GM18867 (cell line): ENCODE measurements around the gene LY86.

Experiments used
- ATAC-seq: cut with Tn5 transposase; IDR thresholded peaks from one replicate; pipeline ENCODE4 v1.9.1; 2021; ENCODE audit warnings: mild to moderate bottlenecking, moderate library complexity; ENCODE audit not compliant: unreplicated experiment

The LY86 gene

DNA sequence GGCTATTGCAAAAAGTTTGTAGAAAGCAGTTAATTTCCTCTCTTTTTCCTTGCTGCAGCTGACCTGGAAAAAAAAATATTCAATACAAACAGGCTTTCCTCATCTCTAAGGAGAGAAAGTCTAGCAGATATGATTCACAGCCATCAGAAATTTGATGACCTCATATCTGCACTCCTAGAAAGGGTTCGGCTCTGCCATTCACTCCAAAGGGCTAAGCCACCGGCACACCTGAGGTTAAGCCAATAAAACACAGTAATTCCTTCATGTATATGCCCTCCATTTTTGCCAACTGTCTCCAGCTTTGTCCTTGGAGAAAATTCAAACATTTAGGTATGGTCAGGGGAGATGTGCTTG, 18.7 kb upstream of the LY86 start:
- ATAC-seq, result no peak

DNA sequence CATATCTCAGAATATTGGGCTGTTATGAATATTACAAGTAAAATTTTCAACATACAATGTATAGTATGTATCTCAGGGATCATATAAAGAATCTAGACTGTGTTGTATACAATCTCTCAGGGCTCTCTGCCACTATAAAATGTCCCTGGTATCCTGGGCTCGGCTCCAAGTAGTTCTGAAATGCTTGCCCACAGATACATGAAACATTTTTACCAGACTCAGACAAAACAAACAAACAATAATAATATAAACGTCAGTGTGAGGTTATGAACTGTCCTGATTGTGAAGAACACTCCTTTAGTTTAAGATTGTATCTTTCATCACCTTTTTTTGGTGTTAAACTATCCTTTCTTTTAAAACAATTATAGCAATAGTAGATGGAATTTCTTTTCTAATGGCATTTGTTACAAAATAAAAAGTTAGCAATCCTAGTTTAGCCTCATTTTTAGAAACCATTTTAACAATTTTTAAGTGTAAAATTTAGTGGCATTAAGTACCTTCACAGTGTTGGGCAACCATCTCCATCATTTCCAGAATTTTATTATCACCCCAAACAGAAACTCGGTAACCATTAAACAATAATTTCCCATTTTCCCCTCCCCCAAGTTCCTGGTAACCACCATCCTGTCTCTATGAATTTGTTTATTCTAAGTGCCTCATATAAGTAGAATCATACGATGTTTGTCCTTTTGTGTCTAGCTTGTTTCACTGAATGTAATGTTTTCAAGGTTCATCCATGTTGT, 17.4 kb upstream of the LY86 start:
- no peak for ATAC-seq

DNA sequence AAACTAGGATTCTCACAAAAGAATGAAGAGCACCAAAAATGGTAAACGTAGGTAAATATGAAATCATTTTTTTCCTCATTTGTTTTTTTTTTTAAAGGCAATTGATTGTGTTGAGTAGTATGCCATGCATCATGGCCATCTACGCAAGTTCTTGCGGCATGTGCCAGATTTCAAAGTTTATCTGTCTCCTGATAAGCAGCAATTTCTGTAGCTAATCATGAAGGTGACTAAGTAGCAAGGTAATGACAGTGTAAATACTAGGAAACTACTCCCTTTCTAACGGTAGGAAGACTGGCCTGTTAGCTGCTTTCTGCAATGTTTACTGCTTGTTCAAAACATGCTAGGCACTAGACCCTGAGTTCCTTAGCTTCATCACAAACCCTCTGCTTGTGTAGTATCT, 13.4 kb upstream of the LY86 start:
- no peak for ATAC-seq

DNA sequence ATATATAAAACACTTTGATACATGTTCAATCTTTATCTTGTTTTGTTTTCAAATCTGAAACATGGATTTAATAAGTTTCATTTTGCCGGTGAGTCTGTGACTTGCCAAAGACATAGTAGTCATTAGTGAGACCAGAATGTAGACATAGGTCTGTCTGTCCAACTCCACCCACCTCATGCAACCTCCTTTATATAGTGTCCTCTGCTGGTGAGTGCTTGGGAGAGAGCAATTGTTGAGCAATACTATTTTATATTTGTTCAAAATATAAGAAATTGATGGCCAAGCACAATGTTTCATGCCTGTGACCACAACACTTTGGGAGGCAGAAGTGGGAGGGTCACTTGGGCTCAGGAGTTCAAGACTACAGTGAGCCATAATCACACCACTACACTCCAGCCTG, 10.8 kb upstream of the LY86 start:
- no peak for ATAC-seq

DNA sequence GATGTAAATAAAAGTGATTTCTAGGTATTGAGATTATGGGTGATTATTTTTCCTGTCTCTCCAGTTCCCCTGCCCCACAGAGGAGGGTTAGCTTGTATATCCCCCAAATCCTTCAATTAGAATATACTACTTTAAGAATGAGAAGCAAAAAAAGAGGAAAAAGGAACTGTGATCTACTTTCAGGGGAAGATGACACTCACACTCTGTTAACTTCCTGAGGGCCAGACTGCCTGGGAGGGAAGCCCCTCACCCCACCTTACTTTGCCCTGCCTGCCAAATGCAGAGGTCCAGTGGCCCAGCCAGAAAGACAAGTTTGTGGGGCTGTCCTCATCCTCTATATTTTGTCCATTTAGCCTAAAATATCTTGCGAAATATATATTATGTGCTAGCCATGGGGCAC, 9.2 kb upstream of the LY86 start:
- ATAC-seq, result no peak

DNA sequence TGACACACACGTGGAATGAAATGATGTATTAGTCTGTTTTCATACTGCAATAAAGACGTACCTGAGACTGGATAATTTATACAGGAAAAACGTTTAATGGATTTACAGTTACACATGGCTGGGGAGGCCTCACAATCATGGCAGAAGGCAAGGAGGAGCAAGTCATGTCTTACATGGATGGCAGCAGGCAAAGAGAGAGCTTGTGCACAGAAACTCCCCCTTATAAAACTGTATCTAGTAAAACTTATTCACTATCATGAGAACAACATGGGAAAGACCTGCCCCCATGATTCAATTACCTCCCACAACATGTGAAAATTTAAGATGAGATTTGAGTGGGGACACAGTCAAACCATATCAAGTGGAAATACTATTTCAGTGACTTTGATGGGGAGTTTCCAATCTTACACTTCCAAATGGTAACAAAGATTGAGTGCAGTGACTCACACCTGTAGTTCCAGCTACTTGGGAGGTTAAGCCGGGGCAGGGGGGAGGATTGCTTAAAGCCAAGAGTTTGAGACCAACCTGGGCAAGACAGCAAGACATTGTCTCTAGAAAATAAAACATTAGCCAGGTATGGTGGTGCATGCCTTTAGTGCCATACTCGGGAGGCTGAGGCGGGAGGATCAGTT, 8.2 kb upstream of the LY86 start:
- no peak for ATAC-seq

DNA sequence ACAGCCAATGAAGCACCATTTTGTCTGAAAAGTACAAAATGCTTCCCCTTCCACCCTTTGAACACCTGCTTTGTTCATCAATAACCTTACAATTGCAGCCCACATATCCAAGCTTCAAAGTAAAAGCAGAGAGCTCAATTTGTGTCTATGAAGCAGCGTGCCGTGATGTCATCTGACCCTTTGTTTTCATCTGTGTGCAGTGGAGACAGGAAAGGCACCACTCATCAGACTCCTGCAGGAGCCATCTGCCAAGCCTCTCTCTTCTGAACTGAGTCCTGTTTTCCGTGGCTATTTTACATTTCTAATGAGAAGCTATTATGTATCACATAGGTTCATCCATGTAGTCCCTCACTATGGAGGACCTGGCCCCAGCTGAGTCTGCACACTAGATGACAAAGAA, 7.5 kb upstream of the LY86 start:
- no peak for ATAC-seq

DNA sequence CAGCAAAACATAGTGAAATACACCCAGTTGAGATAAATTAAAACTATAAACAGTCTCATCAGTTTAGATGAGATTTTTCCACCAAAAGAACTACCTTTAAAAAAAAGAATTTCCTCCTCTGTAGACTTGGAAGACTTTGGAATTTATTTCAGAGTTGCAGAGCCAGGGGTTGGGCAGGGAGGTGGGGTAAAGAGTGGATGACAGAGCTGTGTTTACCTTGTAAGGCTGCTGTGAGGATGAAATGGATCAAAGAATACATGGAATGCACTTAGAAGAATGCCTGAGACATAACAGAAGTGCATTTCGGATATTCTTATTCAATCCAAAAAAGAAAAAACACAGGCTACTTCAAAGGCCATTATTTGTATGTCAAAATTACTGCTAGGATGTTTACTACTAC, 6.4 kb upstream of the LY86 start:
- ATAC-seq, result no peak

DNA sequence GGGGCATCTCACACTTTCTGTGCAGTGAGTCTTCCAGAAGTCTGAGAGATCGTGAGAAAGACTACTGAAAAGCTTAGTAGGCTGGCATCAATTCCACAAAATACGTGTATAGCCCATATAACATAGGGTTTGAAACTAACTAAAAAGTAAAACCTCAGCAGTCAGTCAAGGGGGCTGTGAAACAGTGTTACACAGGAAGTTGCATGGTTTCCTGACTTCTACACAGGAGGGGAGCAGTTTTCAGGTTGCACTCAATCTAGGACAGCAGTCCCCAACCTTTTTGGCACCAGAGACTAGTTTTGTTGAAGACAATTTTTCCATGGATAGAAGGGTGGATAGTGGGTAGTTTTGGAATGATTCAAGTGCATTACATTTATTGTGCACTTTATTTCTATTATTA, 4.7 kb upstream of the LY86 start:
- ATAC-seq, result no peak

DNA sequence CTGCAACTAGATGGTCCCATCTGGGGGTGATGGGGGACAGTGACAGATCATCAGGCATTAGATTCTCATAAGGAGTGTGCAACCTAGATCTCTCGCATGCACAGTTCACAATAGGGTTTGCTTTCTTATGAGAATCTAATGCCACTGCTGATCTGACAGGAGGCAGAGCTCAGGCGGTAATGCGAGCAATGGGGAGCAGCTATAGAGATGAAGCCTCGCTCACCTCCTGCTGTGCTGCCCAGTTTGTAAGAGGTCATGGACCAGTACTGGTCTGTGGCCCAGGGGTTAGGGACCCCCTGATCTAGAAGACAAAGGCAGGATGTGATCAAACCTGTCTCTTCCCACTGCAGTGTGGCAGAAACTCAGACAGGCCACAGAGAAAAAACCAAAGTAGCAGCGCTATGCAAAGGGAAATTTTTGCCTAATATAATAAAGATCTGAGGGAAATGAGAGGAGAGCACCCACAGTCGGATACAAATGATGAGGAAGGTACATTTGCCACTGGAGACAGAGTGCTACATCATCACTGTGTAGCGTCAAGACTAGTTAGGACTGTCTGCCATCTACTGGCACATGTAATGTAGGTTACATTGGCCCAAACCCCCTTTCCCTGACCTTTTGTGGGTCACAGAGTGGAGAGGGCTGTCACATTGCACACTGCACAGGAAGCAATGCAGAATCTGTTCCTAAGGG, 4.1 kb upstream of the LY86 start:
- peak; percentile 20 for ATAC-seq

DNA sequence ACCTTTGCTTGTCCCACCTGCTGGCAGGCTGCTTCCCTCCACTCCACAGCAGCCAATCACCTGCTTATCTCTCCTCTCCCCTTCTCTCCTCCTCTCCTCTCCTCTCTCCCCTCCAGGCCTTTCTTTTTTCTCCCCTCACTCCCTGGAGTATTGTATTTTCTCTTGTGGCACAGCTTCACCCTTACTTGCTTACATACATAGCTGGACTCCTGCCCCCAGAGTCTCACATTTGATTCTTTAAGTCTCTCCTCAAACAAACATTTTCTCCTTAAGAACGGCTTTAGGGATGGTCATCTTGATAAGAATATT, 3.6 kb upstream of the LY86 start:
- ATAC-seq, result no peak

DNA sequence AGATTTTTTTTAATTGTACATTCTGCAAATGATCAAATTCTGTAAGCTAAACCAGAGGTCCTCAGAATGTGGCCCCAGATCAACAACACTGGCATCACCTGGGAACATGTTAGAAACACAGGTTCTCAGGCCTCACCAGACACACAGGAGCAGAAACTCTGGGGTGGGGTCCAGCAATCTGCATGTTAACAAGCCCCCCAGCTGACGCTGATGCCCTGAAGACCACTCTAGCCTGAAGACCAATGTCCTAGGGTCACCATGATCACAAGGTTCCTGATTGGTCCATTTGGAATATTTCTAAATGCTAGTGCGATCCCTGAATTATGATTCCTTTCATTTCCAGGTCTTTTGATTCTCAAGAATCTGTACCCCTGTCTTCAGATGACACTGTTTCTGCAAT, 2.4 kb upstream of the LY86 start:
- no peak for ATAC-seq

DNA sequence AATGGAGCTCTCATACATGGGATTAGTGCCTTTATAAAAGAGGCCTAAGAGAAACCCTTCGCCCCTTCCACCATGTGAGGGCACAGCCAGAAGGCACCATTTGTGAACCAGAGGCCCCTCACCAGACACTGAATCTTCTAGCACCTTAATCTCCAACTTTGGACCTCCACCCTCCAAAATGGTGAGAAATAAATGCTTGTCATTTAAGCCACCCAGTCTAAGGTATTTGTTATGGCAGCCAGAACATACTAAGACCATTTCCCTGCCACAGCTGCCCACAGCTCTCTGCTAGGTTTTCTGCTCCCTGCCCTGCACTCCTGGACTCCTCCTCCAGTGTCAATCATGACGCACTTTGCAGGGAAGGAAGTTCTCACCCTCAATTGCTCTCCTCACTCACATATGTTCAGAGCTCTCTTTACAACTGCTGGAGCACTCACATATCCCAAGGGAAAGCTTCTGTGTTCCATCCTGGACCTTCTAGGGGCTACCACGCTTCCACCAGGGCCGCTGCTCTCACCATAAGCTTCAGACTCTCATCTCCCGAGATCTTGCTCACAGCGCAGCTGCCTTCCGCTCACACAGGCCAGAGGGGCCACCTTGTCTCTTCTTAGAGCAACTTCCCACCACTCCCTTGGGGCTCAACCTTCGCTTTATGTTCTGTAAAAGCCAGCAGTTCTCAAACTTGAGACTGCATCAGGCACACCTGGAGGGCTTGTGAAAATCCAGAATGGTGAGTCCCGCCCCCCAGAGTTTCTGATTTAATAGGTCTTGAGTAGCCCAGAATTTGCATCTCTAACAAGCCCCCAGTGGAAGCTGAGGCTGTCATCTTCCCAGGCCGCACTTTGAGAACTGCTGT, 1.6 kb upstream of the LY86 start:
- peak; percentile 42 for ATAC-seq

DNA sequence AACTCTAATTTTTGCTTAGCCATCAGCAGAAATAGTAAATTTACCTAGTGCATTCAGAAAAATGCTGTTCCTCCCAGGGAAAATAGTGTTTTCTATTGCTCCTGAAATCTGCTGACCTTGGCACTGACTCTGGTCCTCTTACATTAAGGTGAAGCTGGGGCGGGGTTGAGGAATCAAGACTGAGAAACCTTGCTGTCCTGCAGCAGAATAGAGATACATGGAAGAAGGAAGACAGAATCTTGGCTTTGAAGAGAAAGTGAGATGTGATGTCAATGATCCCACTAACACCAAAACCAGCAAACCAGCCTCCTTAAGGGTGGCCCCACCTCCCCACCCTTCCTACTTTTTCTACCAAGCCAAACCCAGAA, 840 bp upstream of the LY86 start:
- no peak for ATAC-seq

DNA sequence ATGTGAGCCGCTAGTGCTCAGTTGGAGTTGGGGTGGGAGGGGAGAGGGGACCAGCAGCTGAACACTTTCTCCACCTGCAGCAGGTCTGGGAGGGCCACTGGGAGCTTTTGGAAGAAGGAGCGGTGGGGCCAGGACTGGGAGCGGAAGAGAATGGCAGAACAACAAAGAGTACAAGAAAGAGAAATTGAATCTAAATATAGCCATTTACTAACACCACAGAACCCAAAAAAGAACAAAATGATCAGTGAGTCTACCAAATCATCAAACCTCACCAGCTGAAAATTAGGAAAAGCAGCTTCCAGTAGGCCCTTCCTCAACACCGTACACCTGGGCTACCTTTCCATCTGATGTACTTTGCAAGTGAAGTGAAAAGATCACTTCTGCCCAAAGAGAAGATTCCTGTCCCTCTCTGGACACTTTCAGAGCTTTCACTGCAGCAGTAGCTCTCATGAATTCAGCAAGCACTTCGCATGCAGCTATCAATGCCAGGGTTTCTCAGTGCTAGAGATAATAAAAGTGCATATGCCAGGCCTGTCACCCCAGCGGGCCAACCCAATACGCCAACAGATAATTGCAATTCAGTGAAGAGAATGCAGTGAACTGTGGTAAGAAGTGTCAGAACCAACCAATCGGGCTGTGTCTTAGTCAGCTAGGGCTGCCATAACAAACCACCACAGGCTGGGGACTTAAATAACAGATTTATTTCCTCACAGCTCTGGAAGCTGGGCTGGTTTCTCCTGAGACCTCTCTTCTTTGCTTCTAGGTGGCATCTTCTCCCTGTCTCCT, 597 bp downstream of the LY86 start:
- peak; percentile 26 for ATAC-seq

DNA sequence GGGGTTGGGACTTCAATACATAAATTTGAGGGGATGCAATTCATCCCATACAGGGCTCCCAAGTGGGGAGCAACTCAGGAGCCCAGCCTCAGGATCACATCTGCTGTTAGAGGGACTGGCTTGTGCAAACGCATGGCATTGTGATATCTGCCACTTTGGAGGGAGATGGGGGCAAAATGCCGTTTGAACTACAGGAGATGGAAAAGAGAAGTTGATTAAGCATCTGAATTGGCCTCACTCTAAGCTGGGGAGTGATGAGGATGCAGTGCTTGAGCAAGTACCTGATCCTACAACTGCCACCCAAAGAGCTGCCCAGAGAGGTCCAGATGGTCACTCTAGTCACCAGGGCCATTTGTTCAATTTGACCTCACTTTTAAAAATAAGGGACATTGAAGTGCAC, 2.0 kb downstream of the LY86 start:
- ATAC-seq, result no peak

DNA sequence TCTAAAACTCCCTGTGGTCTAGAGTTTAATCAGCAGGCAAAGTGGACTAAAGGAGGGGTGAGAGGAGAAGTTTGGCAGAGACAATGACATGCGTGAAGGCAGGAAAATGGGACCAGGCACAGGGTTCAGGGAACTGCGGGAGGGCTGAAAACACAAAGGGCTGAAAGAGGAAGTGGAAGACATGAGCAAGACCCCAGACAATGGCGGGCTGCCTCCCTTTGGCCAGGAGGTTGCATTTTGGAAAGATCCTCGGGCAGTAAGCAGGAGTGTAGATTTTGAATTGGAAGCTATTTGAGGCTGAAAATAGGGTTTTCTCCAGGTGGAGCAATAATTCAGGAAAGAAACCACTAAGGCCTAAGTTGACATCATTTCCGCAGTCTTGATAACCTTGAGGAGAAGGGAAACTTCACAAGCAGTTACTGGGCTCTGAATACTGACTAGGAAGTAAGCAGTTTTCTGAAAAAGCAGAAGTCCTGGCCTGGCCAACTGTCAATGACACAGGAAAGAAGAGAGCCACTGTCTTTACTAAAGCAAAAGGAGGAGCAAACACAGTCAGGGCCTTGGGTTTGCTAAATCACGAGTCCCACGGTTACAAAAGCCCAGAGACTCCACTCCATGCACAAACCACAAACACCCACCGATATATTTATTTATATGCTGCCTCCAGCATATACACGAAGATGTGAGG, 3.4 kb downstream of the LY86 start:
- ATAC-seq, result peak; percentile 20

DNA sequence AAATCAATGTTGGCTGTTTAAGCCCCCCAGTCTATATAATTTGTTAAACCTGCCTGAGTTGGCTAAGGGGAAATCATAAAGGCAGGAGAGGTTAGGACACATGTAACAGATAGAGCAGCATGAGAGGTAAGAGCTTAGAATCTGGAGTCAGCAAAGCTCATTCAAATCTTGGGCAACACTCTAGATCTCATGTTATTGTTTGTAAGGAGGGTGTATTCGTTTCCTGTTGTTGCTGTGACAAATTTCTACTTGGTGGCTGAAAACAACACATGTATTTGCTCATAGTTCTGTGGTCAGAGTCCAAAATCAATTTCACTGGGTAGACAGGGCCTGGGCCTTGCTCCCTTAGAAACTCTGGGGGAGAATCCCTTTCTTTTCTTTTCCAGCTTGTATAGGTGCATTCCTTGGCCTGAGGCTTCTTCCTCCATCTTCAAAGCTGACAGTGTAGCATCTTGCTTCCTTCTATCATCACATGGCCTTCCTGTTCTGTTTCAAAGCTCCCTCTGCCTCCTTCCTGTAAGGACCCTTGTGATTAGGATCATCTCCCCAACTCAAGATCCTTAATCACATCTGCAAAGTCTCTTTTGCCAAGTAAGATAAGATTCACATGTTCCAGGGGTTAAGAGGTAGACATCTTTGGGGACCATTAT, 4.4 kb downstream of the LY86 start:
- no peak for ATAC-seq

DNA sequence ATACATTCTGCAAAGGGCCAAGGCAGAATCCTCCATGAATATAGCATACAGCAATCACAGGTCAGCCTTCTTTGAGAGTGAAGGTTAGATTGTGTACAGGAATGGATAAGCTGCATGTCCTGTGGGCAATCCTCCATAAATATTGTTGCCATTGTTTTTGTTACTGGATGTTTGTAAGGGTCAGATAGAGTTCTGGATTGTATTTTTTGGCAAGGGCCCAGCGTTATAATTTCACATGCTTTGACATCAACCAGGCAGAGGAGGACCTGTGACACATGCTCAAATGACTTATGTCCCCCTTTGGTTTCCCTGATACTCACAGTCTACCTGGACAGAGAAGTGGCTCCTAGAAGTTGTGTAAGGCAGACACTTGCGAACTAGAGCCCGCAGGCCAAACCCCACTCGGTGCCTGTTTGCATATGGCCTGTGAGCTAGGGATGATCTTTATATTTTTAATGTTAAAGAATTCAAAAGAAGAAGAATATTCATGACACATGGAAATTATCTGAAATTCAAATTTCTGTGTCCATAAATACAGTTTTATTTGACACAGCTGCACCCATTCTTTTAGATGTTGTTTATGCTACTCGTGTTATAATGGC, 5.4 kb downstream of the LY86 start:
- no peak for ATAC-seq
